Aorta (tissue), 5 donors: Measurements from ENCODE around the gene SLC22A5. TPM values are rescaled to one million over a fixed set of nuclear protein-coding genes. Genes with fewer than 3 reads are reported as not detected.
A peak's percentile ranks its signal among the peaks of the same experiment; 100 is the strongest.
"Not testable (repeated sequence)": the region's sequence is repeated elsewhere in the genome, so short reads cannot be mapped to it uniquely, and the experiment has no call there.

ENCODE experiments used
- ATAC-seq: fragments of 200-7000 bp; cut with Tn5 transposase; one replicate; pipeline ENCODE4 v1.9.1; 2022; ENCODE audit warnings: moderate library complexity; ENCODE audit not compliant: low FRiP score
- DNase-seq, 2 donors: peaks; one replicate each; pipeline ENCODE4 v3.0.0-alpha.2; 2020
- H3K27ac ChIP-seq, 2 donors: one replicate each; pipeline ENCODE4 v1.5.1; 2013; ENCODE audit warnings: low read length in 2 of 2, mild to moderate bottlenecking in 2 of 2, moderate library complexity in 2 of 2, control low read depth in 1 of 2, inconsistent platforms in 1 of 2, low read depth in 1 of 2
- H3K27me3 ChIP-seq, 2 donors: one replicate each; pipeline ENCODE4 v1.6.1; 2013; ENCODE audit warnings: control low read depth in 1 of 2, low read length in 1 of 2, mild to moderate bottlenecking in 1 of 2, moderate library complexity in 1 of 2; ENCODE audit not compliant: insufficient read depth in 2 of 2, control insufficient read depth in 1 of 2
- H3K36me3 ChIP-seq, 2 donors: one replicate each; pipeline ENCODE4 v1.6.1; 2013; ENCODE audit warnings: control low read depth in 1 of 2, low read length in 1 of 2, mild to moderate bottlenecking in 1 of 2; ENCODE audit not compliant: insufficient read depth in 2 of 2, control insufficient read depth in 1 of 2
- H3K4me1 ChIP-seq, 2 donors: one replicate each; pipeline ENCODE4 v1.6.1; 2013; ENCODE audit warnings: low read length in 2 of 2, control low read depth in 1 of 2, mild to moderate bottlenecking in 1 of 2, moderate library complexity in 1 of 2; ENCODE audit not compliant: insufficient read depth in 2 of 2, control insufficient read depth in 1 of 2
- H3K4me3 ChIP-seq, 2 donors: one replicate each; pipeline ENCODE4 v1.5.1; 2013; ENCODE audit warnings: low read length in 2 of 2, control low read depth in 1 of 2, mild to moderate bottlenecking in 1 of 2
- H3K9me3 ChIP-seq: one replicate; pipeline ENCODE4 v1.6.1; 2013; ENCODE audit warnings: mild to moderate bottlenecking, low read length; ENCODE audit not compliant: control insufficient read depth
- WGBS, 2 donors: extraction: QIAGEN DNeasy Blood & Tissue Kit; methylation state at CpG; one replicate each; pipeline ENCODE4 v1.1.7; 2013; 5-methylcytosine and 5-hydroxymethylcytosine counted together
- intact Hi-C, 2 donors: fragments of 100-400 bp; cut with DNase I; formaldehyde crosslinking; loops; one replicate each; pipeline versions ENCODE4 v1.14.2 to v1.15.0; 2022
- polyA plus RNA-seq, 2 donors: library from polyadenylated mRNA; stranded (reverse); fragments of 200-250 nt; gene quantifications; one replicate each; pipeline ENCODE4 v1.2.3, GENCODE V29; 2013
- total RNA-seq, 2 donors: library from RNA; stranded (reverse); fragmentation: NEBNext Ultra II Directional; extraction: Animal tissue kit (Norgen Biotek cat#: 25700); gene quantifications; one replicate each; pipeline ENCODE4 v1.2.1, GENCODE V29; 2021
- donor health status: healthy with polysubstance abuse.
- donor health status: Bipolar disorder and iron deficiency.
- donor health status: DM: no; HTN: no; CAD: no.
- donor health status: DM: no; HTN: no; CAD: no.
- donor health status: DM: yes; HTN: yes; CAD: no.

The SLC22A5 gene
- total and polyA plus RNA-seq, 4 donors = 7.6 to 14.4 (median 8.8) TPM

GRCh38 chr5:132410451-132411303, 41.2 kb downstream of the SLC22A5 start:
- DNase-seq = peak; percentile 89 to 93

GRCh38 chr5:132411304-132412013, 41.9 kb downstream of the SLC22A5 start:
- no peaks in the 10 kb centered on the region for H3K36me3 ChIP-seq
- peaks cover 2 to 4% of the 10 kb centered on the region in 2 donors for H3K4me1 ChIP-seq
- H3K9me3 ChIP-seq = no peaks in the 10 kb centered on the region
- intact Hi-C loops = loop anchor here (2.0 kb wide), 3 partner anchors 21 to 79 kb away; partner anchors contain the start of gene IRF1 (in 1 of the 2)
- WGBS, 2 donors = 5% methylated on average over 9 of the region's 9 CpGs
- peak overlapping the region; percentile 54 to 60 for H3K4me3 ChIP-seq
- ATAC-seq (no peak), DNase-seq (no peak)
- H3K27me3 ChIP-seq = no peaks in the 10 kb centered on the region
- peak overlapping the region; percentile 51 to 68 for H3K27ac ChIP-seq

More at GRCh38 chr5:132410451-132411303, 41.2 kb downstream of the SLC22A5 start:
- intact Hi-C loops = loop anchor here (2.0 kb wide), 3 partner anchors 20 to 80 kb away; partner anchors contain the start of gene IRF1 (in 1 of the 2)
- WGBS, 2 donors = 1% methylated on average over 77 to 90 of the region's 90 CpGs
- Histone ChIP-seq H3K27ac (peak overlapping the region; percentile 51 to 68), H3K4me3 (peak overlapping the region; percentile 54 to 60), H3K36me3 (no peaks in the 10 kb centered on the region), H3K4me1 (peaks cover 0 to 2% of the 10 kb centered on the region in 2 donors), H3K27me3 (no peaks in the 10 kb centered on the region), H3K9me3 (no peaks in the 10 kb centered on the region)
- ATAC-seq = peak; percentile 86

DNA sequence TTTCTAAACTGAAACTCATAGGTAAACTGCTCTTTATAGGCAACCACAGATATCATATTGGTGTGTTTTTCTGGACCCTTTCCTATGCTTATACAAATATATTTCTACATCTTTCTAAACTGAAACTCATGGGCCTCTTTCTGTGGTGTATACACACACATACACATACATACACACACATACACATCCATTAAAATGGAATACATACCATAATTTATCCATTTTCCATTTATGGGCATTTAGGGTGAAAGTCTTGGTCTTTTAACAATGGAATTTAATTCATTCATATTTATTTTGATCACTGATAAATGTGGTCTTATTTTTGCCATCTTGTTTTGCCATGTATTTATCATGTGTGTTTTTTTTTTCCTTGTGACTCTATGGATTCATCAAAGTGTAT, 44.1 kb downstream of the SLC22A5 start:
- Histone ChIP-seq H3K9me3 (no peaks in the 10 kb centered on the region), H3K36me3 (no peaks in the 10 kb centered on the region), H3K27ac (no peak overlapping the region), H3K27me3 (no peaks in the 10 kb centered on the region), H3K4me3 (no peak overlapping the region), H3K4me1 (peaks cover 2 to 4% of the 10 kb centered on the region in 2 donors)
- DNase-seq (no peak), ATAC-seq (no peak)
- intact Hi-C loops = no loop called here

- no peak overlapping the region for H3K4me3 ChIP-seq
- no peaks in the 10 kb centered on the region for H3K27me3 ChIP-seq
- no peaks in the 10 kb centered on the region for H3K36me3 ChIP-seq
- H3K27ac ChIP-seq = peak overlapping the region in 1 of 2 donors; percentile 73
- intact Hi-C loops = no loop called here
- WGBS, 2 donors = 2 to 3% methylated on average over 5 of the region's 5 CpGs
- H3K9me3 ChIP-seq = no peaks in the 10 kb centered on the region
- peaks cover 2 to 4% of the 10 kb centered on the region in 2 donors for H3K4me1 ChIP-seq
- ATAC-seq = no peak
- DNase-seq = no peak
Observed at GRCh38 chr5:132414634-132415378, 45.3 kb downstream of the SLC22A5 start.

- H3K4me1 ChIP-seq, H3K4me3 ChIP-seq, ATAC-seq, DNase-seq, intact Hi-C loops, H3K36me3 ChIP-seq, H3K27me3 ChIP-seq, H3K9me3 ChIP-seq: not testable (repeated sequence)
- 82 to 87% methylated on average over 7 of the region's 7 CpGs for WGBS, 2 donors
- peak overlapping the region in 1 of 2 donors; percentile 80 for H3K27ac ChIP-seq
Observed at GRCh38 chr5:132415516-132415915, 46.0 kb downstream of the SLC22A5 start.

DNA sequence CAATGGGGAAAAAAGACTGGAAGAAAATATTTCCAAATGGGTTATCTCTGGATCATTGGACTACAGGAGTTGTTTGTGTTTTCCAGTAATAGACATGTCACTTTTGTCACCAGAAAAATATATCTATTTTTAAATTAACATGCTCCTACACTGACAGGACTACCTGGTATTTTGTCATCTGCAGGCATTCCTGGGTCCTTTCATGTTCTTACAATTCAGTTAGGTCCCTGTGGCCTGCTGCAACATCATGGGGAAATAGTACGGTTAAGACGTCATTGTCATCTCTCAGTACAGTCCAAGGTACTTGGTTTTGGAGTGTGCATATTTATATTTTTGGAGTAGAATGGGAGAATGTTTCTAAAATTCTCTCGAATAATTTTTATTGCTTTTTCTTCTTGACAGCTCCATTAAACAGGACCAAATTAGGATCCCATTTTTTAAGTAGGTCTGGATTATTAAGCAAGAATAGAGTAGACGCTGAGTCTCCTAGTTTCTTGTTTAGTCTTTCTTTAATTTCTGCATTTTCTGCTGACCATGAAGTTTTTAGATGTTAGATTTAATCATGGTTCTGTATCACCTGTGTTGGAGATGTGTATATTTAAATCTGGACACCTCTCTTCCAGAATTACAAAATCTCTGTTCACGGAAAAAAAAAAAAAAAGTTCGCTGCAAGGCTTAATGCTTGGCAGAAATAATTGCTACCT, 46.9 kb downstream of the SLC22A5 start:
- DNase-seq = no peak
- no peak overlapping the region for H3K4me3 ChIP-seq
- no peaks in the 10 kb centered on the region for H3K36me3 ChIP-seq
- H3K27ac ChIP-seq = no peak overlapping the region
- no peaks in the 10 kb centered on the region for H3K27me3 ChIP-seq
- peaks cover 4 to 7% of the 10 kb centered on the region in 2 donors for H3K4me1 ChIP-seq
- H3K9me3 ChIP-seq = no peaks in the 10 kb centered on the region
- intact Hi-C loops = no loop called here
- WGBS, 2 donors = 20 to 26% methylated on average over 6 of the region's 6 CpGs
- ATAC-seq = no peak

DNA sequence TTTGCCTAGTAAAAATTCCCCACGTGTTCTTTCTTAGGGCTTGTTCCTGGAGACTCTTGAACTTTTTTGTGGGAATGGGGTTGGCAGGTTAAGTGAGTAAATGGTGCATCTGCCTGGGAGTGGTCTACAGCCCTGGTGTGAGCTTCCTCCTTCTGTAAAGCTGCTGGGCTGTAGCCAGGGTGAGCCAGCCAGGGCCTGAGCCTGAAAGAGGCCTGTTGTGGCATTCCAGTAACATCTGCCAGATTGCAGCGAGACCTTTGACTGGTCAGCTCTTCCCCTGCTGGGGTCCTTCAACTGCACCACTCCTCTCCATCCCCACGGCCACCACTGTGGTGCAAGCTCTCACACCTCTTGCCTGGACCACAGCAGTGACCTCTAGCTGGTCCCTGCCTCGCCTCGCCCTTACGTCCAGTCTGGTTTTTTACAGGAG, 47.5 kb downstream of the SLC22A5 start:
- peaks cover 4 to 7% of the 10 kb centered on the region in 2 donors for H3K4me1 ChIP-seq

GRCh38 chr5:132417461-132417860, 48.0 kb downstream of the SLC22A5 start:
- intact Hi-C loops = no loop called here

More for the DNA sequence above, 47.5 kb downstream of the SLC22A5 start:
- ATAC-seq (no peak), DNase-seq (peak in 1 of 2 donors; percentile 73)
- H3K4me3 ChIP-seq = no peak overlapping the region
- no peaks in the 10 kb centered on the region for H3K36me3 ChIP-seq
- no peaks in the 10 kb centered on the region for H3K27me3 ChIP-seq
- no peaks in the 10 kb centered on the region for H3K9me3 ChIP-seq
- intact Hi-C loops = no loop called here
- WGBS, 2 donors = 62 to 66% methylated on average over 6 of the region's 6 CpGs
- H3K27ac ChIP-seq = peak overlapping the region in 1 of 2 donors; percentile 96

More at GRCh38 chr5:132417461-132417860, 48.0 kb downstream of the SLC22A5 start:
- ATAC-seq (no peak), DNase-seq (peak in 1 of 2 donors; percentile 20)
- Histone ChIP-seq H3K9me3 (no peaks in the 10 kb centered on the region), H3K4me1 (peaks cover 4 to 7% of the 10 kb centered on the region in 2 donors), H3K27ac (peak overlapping the region in 1 of 2 donors; percentile 96), H3K27me3 (no peaks in the 10 kb centered on the region), H3K36me3 (no peaks in the 10 kb centered on the region), H3K4me3 (no peak overlapping the region)
- 33 to 43% methylated on average over 6 of the region's 6 CpGs for WGBS, 2 donors
